ACC112 (cell line): ENCODE data around the gene SEMA6B.

Source experiments
- H2AFZ ChIP-seq: fragments of 200-600 bp; sonication (generic); one replicate; pipeline ENCODE4 v1.6.0; 2017; ENCODE audit warnings: antibody characterized with exemption, low read length; ENCODE audit not compliant: unreplicated experiment
- H3K27ac ChIP-seq: fragments of 200-600 bp; sonication (generic); 2 replicates; pipeline ENCODE4 v1.5.1; 2014; ENCODE audit warnings: low read depth, mild to moderate bottlenecking, antibody characterized with exemption, low read length, moderate library complexity
- H3K27me3 ChIP-seq: fragments of 200-600 bp; sonication (generic); 2 replicates; pipeline ENCODE4 v1.6.1; 2014; ENCODE audit warnings: mild to moderate bottlenecking, antibody characterized with exemption, low read length, moderate library complexity, mixed read lengths; ENCODE audit not compliant: insufficient read depth
- H3K36me3 ChIP-seq: fragments of 200-600 bp; sonication (generic); 2 replicates; pipeline ENCODE4 v1.6.1; 2016; ENCODE audit warnings: mild to moderate bottlenecking, antibody characterized with exemption, low read length, moderate library complexity, mixed read lengths; ENCODE audit not compliant: insufficient read depth
- H3K4me1 ChIP-seq: fragments of 200-600 bp; sonication (generic); one replicate; pipeline ENCODE4 v1.6.1; 2016; ENCODE audit warnings: low read length, mixed read lengths; ENCODE audit not compliant: insufficient read depth, unreplicated experiment, control insufficient read depth
- H3K4me3 ChIP-seq: fragments of 200-600 bp; sonication (generic); 2 replicates; pipeline ENCODE4 v1.5.1; 2014; ENCODE audit warnings: mild to moderate bottlenecking, low read depth, low read length
- H3K79me2 ChIP-seq: fragments of 200-600 bp; sonication (generic); one replicate; pipeline ENCODE4 v1.6.0; 2016; ENCODE audit warnings: low read length; ENCODE audit not compliant: control insufficient read depth, unreplicated experiment, insufficient read depth

Gene SEMA6B

DNA sequence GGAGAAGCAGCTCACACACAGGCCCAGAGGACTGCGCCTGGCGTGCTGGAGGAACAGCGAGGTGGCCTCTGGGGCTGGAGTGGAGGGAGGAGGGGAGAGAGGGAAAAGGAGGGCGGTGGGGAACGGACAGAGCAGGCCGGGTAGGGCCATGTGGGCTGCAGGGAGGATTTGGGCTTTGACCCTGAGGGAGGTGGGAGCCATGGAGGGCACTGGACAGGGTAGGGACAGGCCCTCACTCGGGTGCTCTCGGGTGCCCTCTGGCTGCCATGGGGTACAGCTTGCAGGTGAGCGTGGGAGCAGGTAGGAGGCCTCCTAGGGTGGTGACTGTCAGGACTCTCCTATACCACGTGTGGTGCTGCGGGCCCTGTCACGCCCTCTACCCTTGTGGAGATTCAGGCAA lies 64.0 kb downstream of the SEMA6B start:
- Histone ChIP-seq H3K4me1 (no peaks in the 10 kb centered on the region), H3K27ac (no peak overlapping the region), H3K79me2 (no peaks in the 10 kb centered on the region), H3K4me3 (no peak overlapping the region), H2AFZ (no peak overlapping the region), H3K36me3 (peaks cover 8% of the 10 kb centered on the region; the same call in 1 of the 2 replicates), H3K27me3 (no peaks in the 10 kb centered on the region)

DNA sequence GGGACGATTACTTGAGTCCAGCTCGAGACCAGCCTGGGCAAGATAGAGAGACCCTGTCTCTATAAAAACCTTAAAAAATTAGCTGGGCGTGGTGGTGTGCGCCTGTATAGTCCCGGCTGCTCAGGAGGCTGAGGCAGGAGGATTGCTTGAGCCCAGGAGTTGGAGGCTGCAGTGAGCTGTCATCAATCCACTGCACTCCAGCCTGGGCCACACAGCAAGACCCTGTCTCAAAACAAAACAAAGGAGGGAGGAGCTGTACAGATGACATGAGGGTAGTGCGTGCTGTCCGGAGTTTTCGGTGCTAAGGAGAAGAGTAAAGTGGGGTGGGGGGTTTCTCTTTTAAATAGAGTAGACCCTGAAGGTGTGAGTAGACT lies 64.8 kb downstream of the SEMA6B start:
- peaks cover 8% of the 10 kb centered on the region; the same call in 1 of the 2 replicates for H3K36me3 ChIP-seq
- no peaks in the 10 kb centered on the region for H3K4me1 ChIP-seq
- no peak overlapping the region for H3K27ac ChIP-seq
- H2AFZ ChIP-seq, result no peak overlapping the region
- no peak overlapping the region for H3K4me3 ChIP-seq
- H3K79me2 ChIP-seq, result no peaks in the 10 kb centered on the region
- H3K27me3 ChIP-seq, result no peaks in the 10 kb centered on the region

DNA sequence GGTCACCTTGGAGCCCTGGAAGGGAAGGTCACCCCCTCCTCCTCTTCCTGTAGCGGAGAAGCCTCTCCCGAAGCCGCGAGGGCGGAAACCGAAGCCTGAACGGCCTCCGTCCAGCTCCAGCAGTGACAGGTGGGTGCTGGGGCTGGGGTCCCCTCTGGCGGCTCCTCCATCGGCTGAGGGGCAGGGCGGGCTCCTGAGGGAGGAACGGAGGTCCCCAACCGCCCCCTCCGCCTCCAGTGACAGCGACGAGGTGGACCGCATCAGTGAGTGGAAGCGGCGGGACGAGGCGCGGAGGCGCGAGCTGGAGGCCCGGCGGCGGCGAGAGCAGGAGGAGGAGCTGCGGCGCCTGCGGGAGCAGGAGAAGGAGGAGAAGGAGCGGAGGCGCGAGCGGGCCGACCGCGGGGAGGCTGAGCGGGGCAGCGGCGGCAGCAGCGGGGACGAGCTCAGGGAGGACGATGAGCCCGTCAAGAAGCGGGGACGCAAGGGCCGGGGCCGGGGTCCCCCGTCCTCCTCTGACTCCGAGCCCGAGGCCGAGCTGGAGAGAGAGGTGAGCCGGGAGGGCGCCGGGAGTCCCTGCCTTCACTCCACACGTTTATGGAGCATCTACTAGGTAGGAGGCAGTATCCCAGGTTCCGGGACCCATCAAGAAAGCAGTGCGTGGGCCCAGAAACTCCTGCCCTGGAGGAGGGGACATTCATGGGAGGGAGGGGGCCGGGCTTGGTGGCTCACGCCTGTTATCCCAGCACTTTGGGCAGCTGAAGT lies 65.4 kb downstream of the SEMA6B start:
- Histone ChIP-seq H3K4me3 (no peak overlapping the region), H3K27me3 (no peaks in the 10 kb centered on the region), H3K79me2 (no peaks in the 10 kb centered on the region), H2AFZ (no peak overlapping the region), H3K36me3 (peaks cover 8% of the 10 kb centered on the region; the same call in 1 of the 2 replicates), H3K4me1 (no peaks in the 10 kb centered on the region), H3K27ac (no peak overlapping the region)

DNA sequence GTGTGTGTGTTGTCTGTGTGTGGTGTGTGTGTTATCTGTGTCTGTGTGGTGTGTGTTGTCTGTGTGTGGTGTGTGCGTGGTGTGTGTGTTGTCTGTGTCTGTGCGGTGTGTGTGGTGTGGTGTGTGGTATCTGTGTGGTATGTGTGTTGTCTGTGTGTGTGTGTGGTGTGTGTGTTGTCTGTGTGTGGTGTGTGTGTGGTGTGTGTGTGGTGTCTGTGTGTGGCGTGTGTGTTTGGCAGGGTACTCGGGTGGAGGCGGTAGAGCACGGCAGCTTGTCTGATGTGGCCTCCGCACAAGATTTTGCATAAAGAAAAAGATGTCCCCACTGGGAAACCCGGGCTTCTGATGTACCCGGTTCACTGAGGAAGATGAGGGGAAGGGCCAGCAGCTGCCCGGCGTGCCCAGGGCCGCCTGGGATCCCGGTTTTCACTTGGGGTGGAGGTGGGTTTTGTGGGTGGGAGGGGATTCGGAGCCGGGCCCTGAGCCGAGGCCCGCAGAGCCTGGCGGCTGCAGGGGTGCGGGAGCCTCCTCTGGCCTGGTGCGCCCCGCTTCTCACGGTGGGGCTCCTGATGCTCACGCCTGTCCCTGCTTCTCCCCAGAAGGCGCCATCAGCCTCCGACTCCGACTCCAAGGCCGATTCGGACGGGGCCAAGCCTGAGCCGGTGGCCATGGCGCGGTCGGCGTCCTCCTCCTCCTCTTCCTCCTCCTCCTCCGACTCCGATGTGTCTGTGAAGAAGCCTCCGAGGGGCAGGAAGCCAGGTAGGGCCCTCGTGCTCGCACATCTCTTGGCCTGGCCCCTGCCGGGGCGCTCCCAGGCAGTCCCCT lies 66.2 kb downstream of the SEMA6B start:
- H3K4me3 ChIP-seq, result no peak overlapping the region

More for the DNA sequence above, 66.2 kb downstream of the SEMA6B start:
- H3K36me3 ChIP-seq, result peaks cover 8% of the 10 kb centered on the region; the same call in 1 of the 2 replicates
- no peaks in the 10 kb centered on the region for H3K79me2 ChIP-seq
- H2AFZ ChIP-seq, result no peak overlapping the region
- no peaks in the 10 kb centered on the region for H3K27me3 ChIP-seq
- no peak overlapping the region for H3K27ac ChIP-seq
- H3K4me1 ChIP-seq, result no peaks in the 10 kb centered on the region
